ENCODE data around the gene MDH1B.
"Not testable (repeated sequence)": the region's sequence is repeated elsewhere in the genome, so short reads cannot be mapped to it uniquely, and the experiment has no call there.

Gene MDH1B

DNA sequence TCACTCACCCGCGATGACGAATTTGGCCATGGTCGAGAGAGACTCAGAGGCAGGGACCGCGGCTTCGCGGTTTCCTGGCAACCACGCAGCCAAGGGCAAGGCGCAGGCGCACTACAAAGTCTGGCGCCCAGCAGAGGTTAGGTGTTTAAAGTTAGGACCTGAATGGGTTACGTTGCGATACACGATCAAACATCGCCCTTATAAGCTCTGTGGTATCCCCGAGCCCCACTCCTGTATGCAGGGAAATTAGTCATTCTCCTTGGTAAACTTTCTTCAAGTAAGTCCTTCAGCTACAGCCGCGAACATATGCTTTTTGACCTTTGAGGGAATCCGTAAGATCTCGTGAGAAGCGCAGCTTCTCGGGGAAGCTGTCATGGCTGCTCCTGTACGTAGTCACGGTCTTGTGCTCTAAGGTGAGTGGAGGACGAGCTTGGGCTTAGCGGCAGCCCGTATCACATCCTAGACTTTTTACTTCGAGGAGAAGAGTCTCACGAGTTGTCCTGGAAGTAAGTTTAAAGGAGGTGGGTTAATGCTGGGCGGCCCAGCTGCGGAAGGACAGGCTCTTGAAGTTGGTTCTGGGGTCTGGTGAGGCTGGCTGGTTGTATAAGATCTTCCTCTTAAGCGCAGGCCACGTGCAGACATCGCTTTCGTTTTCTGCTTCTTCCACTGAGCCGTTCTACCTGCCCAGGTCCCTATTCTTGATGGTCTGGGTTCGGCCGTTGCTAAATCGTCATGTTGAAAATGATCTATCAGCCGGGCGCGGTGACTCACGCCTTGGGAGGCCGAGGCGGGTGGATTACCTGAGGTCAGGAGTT lies at the start of gene MDH1B, which contains the start of gene FASTKD2:
Gene MDH1B (minus strand): TSS at position 87 of the 815 bp plus-strand sequence. CDS start 57 bp downstream, at position 30.
Gene FASTKD2 (plus strand): TSS at position 365 of the 815 bp plus-strand sequence. CDS start 1,088 bp downstream, outside the sequence.
- DNase-seq (ENCODE audit: low spot score) = peak; percentile 95

DNA sequence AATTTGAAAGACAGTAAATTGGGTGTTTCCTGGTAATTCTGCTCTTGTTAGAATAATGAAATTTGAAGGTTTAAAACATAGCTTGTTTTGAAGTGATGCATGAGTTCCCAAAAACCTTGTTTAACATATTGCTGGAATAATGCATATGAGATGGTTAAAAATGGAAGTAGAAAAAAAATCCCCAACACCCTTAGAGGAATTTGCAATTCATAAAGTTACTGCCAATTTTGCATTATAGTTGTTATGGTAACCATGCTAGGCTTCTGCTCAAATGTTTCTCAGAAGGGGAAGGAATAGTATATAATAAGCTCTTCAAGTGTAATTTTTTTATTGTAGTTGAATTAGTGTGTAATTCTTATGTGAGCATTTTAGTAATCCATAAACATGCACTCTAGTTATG lies 49.4 kb upstream of the MDH1B start:
- no peak for DNase-seq (ENCODE audit: low spot score)

DNA sequence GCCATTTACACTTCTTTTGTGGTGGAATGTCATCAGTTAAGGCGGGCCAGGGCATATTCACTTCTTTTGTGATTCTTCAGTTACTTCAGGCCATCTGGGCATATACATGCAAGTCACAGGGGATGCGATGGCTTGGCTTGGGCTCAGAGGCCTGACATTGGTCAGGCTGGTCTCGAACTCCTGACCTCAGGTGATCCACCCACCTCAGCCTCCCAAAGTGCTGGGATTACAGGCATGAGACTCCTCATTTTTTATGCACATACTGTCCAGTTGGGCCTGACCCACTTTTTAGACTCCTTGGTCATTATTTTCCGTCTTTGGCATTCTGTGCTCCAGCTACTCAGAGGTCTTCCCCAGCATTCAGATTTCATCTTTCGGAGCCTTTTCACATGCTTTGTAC lies 47.3 kb upstream of the MDH1B start:
- DNase-seq (ENCODE audit: low spot score) = not testable (repeated sequence)

DNA sequence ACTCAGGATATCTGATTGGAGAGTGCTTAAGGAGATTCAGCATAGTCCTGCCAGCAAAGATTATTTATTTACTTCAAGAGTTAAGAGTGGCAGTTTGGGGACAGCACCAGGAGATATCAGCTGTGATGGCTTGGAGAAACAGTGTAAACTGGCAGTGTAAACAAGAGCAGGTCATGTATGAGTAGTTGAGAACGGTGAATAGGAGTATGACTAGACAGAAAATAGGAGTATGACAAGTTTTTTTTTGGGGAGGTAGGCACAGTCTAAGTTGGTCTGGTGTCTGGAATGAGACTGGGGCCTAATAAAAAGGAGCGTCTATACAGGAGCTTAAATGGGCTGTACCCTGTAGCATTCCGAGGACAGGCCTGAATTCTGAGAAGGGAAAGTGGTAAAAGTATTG lies 42.5 kb upstream of the MDH1B start:
- DNase-seq (ENCODE audit: low spot score) = not testable (repeated sequence)

DNA sequence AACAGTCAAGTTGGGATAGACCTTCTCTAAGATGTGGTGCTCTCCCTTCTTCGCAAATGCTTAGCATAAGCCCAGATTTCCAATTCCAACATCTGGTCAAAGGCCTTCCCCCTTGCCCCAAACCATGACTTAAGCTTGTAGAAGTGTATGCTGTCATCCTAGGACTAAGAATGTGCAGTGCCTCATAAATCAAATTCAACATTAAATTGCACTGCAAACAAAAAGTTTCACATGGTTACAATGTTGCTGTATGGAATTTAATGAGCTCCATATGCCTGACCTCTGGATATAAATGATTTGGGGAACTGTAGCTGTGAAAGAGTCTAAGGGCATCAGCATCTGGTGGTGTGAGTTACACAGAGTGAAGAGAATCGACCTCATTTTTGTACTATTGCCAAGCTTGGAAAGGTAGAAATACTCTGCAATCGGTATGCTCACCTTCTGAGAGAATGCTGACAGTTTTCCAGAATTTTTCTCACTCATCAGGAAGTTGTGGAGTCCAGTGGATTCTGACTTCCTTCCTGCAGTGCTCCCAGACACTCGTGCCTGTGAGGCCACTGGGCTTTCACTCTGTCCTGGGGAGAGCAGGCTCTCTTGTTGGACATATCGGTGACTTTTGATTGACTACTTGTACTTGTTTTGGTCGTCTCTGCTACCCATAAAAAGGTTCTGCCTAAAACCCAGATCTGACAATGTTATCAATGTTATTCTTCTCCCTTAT lies 40.9 kb upstream of the MDH1B start:
- no peak for DNase-seq (ENCODE audit: low spot score)

DNA sequence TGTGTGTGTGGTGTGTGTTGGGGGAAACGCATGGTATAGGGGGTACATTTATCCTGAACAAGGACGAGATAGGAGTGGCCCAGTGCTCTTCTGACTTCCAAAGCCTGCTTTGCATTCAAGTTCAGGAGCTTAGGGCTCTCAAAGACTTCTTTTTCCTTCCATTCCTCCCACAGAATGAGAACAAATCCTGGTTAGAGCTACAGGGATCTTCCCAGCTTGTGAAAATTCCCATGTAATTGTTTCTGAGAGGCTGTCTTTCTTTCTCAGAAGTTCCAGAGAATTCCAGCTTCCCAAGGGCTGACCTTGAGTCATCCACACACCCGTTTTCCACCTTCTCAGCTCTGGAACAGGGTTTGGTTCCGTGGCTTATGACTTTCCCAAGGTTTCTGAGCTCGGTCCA lies 39.2 kb upstream of the MDH1B start:
- no peak for DNase-seq (ENCODE audit: low spot score)

DNA sequence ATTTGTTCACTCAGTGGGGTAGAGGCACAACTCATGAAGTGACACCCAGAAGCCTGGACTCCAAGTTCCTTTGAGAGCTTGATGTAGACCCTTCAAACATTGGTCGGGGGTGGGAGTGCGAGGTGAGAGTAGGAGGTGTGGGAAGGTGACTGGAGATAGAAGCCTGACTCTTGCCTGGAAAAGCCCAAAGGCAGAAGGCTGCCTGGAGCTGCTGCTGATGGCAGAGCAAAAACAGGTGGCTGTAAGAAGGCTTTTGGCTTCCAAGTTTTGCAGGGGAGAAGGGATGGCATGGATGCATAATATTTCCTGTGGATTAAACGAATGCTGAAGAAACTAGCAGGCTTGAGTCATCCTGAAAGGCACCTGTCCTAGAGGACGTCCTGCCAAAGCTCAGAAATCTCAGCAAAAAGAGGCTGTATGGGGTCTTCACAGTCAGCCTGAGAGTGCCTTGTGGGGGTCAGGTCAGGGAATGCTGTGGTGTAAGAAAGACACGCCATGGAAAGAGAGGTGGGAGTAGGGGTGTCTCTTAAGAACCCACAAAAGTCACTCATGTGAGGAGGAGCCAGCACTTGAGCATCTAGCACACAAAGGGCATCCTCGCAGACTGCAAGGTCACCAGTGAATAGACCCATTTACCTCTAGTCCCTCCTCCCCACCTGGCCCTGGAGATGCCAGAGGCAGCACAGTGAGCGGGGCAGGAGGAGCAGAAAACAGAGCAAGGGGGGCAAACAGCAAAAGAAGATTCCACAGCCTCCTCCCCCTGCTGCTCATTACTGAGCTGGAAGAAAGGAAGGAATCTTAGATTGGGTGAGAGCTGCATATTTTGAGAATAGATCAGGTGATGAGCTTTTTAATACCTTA lies 37.8 kb upstream of the MDH1B start:
- DNase-seq (ENCODE audit: low spot score) = no peak

DNA sequence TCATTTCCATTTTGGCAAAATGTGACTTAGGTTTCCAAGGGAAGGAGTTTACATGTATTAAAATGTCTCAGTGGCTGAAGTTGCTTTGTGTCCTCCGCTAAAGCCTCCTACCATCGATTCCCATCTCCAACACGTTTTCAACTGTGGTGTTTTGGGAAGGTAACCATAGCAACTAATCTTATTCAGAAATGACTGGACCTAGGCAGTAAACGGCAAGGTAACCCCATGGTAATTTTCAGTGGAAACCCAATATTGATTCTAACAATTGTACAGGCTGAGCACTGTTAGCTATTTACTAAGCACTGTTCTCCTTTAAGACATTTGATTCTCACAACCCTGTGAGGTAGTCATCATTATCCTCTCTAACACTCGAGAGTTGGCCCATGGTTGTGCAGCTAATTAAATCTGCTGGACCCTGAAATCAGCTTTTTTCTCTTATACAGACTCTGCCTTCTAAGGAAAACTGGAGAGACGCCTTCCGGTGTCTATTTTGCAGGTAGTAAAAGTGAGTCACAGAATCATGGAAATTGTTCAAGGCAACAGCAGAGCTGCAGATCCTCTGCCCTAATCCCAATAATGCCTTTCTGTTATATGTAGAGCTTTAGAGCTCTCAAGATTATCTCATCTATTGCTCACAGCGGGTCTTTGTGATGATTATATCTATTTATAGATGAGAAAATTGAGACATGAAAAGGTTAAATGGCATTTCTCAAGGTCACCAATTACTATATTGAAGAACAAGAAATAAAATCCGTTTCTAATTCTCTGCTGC lies 36.5 kb upstream of the MDH1B start:
- no peak for DNase-seq (ENCODE audit: low spot score)

DNA sequence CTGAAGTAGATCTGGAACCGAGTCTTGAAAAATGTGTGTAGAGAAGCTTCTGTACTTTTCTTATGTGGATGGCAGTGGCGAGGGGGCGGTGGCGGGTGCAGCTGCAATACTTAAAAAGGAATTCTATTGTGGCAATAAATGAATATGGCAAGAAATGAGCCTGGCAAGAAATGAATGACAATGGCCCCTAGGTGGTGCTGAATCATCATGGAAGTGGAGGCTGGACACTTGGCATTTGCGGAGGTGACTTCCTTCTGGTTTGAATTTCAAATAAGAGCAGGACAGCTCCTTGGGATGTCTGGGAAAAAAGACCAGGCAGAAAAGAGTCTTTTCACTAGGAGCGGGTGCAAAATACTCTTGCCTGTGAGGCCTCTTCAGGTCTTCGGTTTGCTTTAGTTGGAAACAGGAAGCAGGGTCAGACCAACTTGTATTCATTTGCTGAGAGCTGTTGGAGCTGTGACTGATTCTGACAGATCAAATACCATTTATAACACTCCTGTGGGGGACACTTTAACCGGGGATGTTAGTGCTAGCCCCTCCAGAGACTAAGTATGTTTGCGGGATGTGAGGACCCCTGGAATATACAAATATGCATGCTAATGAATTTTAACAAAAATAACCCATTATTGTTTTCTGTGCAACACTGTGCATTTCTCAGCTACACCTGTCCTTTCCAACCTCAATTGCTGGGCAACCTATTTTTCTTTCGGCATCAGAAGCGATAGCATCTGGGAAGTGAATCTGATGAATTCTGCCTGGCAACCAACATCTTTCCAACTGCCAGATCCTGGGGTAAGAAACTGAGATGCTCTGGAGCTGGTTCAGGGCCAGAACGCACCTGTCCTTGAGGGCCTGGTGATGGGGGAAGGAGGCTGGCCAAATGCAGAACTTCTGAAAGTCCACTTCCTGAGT lies 35.6 kb upstream of the MDH1B start:
- DNase-seq (ENCODE audit: low spot score) = peak; percentile 90

DNA sequence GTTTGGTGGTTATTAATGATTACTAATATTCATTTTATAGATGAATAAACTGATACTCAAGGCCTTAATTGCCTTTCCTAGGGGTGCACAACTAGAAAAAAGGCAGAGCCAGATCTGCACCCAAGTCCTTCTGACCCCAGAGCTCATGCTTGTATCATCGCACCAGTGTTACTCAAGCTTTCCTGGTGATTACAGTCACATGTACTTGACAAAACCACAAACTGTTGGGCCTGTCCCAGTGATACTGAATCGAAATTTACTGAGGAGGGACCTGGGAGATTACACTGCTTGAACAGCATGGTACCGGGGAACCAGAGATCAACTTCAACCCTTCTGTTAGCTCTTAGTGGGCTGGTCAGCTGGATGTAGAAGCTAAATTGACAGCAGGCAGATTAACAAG lies 34.0 kb upstream of the MDH1B start:
- no peak for DNase-seq (ENCODE audit: low spot score)

DNA sequence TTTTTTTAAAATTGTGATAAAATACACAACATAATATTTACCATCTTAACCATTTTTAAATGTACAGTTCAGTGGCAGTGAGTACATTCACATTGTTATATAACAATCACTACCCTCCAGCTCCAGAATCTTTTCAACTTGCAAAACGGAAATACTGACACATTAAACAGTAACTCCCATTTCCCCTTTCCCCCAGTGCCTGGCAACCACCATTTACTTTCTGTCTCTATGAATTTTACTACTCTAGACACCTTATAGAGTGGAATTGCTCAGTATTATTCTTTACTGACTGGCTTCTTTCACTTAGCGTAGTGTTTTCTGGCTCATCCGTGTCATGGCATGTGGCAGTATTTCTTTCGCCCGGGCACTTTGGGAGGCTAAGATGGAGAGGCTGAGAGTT lies 32.9 kb upstream of the MDH1B start:
- DNase-seq (ENCODE audit: low spot score) = no peak

DNA sequence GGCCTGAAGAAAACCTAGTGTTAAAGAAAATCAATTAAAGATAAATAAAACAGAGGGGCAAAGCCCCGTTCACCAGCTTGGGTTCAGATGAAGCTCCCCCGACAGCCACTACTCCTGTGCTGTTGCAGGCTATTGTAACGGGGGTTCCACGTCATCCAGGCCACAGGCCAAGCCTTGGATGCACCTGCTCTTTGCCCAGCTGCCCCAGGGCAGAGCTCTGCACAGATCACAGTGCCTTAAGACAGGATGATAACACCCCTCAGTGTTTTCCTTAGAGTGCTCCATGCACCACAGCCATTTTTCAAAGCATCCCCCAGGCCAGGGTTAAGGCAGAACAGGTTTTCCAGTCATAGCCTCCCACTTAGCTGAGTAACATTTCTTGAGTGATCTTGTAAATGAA lies 32.2 kb upstream of the MDH1B start:
- DNase-seq (ENCODE audit: low spot score) = no peak

DNA sequence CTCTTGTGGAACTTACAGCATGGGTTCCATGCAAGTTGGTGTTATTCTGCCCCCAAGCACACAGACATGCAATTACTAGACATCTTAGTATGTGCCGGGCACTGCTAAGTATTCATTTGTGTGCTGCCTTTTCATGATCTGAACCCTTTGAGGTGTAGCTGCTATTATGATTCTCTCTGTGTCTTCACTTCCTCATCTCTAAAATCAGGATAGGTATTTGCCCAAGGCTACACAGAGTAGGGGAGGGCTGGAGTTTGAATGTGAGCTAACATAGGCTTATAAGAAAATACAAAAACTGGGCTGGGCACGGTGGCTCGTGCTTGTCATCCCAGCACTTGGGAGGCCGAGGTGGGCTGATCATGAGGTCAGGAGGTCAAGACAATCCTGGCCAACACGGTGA lies 27.5 kb upstream of the MDH1B start:
- DNase-seq (ENCODE audit: low spot score) = no peak

DNA sequence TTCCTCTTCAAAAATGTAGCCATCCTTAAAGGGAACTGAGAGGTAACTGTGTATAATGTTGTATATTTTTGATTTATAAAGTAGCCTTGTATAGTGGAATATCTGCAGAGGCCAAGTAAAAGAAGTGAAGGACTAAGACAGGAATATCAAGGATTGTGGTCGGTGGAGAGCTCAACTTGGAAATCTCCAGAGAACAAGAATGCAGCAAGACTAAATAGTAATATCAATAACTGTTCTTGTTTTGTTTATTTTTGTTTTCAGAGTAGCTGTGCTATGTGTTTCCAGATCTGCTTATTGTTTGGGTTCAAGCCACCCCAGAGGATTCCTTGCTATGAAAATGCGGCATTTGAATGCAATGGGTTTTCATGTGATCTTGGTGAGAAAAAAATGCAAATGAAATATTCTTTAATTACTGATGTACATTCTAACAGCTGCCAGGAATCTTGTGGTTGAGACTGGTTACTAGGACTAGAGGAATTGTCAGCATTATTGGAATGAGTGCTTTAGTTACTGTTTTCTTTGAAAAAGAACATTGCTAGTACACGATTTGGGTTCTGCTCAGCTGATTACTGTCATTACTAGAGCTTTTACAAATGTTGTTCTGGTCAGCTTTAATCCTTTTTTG lies 25.3 kb upstream of the MDH1B start:
- DNase-seq (ENCODE audit: low spot score) = no peak

DNA sequence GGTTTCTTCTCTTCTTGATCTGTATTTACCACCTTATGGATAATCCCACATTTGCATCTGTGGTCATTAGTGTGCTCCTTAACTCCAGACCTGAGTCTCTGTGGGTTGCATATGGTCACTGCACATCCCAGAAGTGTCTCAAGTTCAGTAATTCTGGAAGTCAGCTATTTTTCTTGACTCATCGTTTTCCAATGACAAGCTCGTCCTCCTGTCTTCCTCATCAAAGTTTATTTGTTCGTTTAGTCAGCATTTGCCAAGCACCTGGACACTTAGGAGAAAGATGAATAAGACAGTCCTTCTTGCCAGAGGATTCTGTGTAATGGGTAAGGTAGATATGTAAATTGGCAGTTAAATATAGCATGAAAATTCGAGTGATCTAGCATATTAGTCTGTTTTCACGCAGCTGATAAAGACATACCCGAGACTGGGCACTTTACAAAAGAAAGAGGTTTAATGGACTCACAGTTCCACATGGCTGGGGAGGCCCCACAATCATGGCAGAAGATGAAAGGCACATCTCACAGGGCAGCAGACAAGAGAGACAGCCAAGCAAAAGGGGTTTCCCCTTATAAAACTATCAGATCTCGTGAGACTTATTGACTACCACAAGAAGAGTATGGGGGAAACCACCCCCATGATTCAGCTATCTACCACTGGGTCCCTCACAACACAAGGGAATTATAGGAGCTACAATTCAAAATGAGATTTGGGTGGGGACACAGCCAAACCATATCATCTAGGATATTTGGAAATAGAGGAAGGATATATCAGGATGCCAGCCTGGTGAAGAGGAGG lies 19.6 kb upstream of the MDH1B start:
- no peak for DNase-seq (ENCODE audit: low spot score)

DNA sequence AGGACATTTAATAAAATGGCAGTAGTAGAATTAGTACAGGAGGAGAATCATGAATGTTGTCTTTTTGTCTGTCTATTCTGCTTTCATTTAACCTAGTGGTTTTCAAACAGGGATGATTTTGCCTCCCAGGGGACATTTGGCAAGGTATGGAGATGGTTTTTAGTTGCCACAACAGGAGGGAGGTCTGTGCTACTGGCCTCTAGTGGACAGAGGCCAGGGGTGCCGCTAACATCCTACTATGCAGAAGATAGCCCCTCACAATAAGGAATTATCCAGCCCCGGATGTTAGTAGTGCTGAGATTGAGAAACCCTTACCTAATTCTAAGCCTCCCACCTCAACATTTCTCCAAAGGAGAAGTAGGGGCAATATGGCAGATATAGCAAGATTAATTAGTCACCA lies 18.6 kb upstream of the MDH1B start:
- no peak for DNase-seq (ENCODE audit: low spot score)

DNA sequence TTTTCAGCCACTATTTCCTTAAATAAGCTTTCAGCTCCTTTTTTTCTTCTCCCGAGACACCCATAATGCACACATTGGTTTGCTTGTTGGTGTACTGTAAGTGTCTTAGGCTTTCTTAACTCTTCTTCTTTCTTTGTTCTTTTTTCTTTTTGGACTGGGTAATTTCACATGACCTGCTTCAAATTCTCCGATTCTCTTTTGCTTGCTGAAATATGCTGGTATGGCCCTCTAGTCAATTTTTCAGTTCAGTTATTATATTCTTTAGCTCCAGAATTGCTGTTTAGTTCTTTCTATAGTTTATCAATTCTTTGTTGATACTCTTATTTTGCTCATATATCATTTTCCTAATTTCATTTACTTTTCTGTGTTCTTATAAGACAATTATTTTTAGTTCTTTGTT lies 15.5 kb upstream of the MDH1B start:
- DNase-seq (ENCODE audit: low spot score) = no peak

DNA sequence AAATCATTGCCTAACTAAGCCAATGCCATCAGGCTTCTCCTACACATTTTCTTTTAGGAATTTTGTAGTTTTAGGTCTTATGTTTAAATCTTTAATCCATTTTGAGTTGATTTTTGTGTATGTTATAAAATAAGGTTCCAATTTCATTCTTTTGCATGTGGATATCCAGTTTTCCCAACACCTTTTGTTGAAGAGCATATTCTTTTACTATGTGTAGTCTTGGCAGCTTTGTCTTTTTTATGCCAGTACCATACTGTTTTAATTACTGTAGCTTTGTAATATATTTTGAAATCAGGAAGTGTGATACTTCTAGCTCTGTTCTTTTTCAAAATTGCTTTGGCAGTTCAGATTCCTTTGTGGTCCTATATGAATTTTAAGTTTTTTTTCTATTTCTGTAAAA lies 11.3 kb upstream of the MDH1B start:
- no peak for DNase-seq (ENCODE audit: low spot score)

DNA sequence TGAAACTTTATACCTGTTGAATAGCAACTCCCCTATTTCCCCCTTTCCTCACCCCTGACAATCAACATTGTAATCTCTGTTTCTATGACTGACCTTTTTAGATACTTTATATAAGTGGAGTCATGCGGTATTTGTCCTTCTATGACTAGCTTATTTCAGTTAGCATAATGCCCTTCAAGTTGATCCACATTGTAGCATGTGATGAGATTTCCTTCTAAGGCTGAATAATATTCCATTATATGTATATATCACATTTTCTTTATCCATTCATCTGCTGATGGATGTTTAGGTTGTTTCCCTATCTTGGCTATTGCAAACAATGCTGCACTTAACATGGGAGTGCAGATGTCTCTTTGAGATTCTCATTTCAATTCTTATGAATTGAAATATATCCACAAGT lies 9.7 kb upstream of the MDH1B start:
- DNase-seq (ENCODE audit: low spot score) = no peak

Measured in pons (tissue), 1 donor.